ENCODE results near the gene PDLIM7. TPM values are rescaled to one million over a fixed set of nuclear protein-coding genes. Genes with fewer than 3 reads are reported as not detected.

PDLIM7 gene
- total and polyA plus RNA-seq, 2 experiments from 2014 or later = 94.7 to 128 TPM

DNA sequence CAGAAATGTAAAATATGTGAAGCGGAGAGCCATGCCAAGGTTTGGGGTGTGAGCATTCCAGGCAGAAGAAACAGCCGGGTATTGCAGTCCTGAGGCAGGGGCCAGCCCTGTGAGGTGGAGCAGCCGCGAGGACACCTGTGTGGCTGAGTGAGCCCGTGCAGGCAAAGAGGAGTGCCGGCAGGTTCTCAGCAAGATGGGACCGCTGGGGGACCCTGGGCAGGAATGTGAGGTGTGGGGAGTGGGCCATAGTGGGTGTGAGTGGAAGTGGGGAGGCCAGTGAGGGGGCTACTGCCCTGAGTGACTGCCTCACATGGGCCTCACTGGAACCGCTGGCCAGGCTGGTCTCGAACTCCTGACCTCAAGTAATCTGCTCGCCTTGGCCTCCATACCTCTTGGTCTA, 58.9 kb downstream of the PDLIM7 start (continued):
- TF ChIP-seq, protein P1, sequence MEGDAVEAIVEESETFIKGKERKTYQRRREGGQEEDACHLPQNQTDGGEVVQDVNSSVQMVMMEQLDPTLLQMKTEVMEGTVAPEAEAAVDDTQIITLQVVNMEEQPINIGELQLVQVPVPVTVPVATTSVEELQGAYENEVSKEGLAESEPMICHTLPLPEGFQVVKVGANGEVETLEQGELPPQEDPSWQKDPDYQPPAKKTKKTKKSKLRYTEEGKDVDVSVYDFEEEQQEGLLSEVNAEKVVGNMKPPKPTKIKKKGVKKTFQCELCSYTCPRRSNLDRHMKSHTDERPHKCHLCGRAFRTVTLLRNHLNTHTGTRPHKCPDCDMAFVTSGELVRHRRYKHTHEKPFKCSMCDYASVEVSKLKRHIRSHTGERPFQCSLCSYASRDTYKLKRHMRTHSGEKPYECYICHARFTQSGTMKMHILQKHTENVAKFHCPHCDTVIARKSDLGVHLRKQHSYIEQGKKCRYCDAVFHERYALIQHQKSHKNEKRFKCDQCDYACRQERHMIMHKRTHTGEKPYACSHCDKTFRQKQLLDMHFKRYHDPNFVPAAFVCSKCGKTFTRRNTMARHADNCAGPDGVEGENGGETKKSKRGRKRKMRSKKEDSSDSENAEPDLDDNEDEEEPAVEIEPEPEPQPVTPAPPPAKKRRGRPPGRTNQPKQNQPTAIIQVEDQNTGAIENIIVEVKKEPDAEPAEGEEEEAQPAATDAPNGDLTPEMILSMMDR (conservative IDR thresholded peaks at IDR 0.05; ENCODE audit: low read depth in 2 of 2) = no peak
- TF ChIP-seq ZNF114 (CRISPR knock-in tag; IDR thresholded peaks at IDR 0.05) (no peak), EZH2phosphoT487 (IDR thresholded peaks at IDR 0.05; ENCODE audit: unreplicated experiment) (no peak)

DNA sequence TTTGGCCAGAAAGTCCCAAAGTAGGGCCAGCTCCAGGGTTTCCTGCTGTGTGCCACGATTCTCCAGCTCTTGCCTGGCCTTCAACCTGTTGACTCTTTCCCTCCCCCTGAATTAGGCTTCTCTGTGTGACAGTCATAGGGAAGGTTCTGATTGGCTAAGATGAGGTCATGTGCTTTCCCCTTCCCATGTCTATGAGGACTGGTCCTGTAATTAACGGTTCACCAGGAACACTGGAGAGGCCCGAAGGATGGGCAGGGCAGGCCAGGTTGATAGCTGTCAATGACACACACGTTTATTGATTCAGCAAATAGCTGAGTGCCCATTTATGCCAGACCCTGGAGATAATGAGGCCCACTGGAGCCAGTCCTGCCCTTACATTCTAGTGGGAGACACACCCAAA, 59.8 kb downstream of the PDLIM7 start:
- Mint-ChIP-seq H3K36me3 (ENCODE audit: low read depth) (peaks cover 60% of the 10 kb centered on the region), H3K4me1 (peaks cover 9% of the 10 kb centered on the region), H3K4me3 (no peak overlapping the region; the same call in 2 of the 3 replicates), H3K9me3 (peaks cover 4% of the 10 kb centered on the region; the same call in 1 of the 3 replicates), H3K27me3 (ENCODE audit: insufficient read depth, low read depth, poor library complexity) (peaks cover 9% of the 10 kb centered on the region), H3K27ac (no peak overlapping the region)
- TF ChIP-seq, protein P2, sequence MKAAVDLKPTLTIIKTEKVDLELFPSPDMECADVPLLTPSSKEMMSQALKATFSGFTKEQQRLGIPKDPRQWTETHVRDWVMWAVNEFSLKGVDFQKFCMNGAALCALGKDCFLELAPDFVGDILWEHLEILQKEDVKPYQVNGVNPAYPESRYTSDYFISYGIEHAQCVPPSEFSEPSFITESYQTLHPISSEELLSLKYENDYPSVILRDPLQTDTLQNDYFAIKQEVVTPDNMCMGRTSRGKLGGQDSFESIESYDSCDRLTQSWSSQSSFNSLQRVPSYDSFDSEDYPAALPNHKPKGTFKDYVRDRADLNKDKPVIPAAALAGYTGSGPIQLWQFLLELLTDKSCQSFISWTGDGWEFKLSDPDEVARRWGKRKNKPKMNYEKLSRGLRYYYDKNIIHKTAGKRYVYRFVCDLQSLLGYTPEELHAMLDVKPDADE (IDR thresholded peaks at IDR 0.05) = no peak
- TF ChIP-seq CREB1 (CRISPR knock-in tag; IDR thresholded peaks at IDR 0.05; ENCODE audit: low read depth) (no peak), STAT1 (IDR thresholded peaks at IDR 0.05; ENCODE audit: unreplicated experiment) (no peak), JUNB (IDR thresholded peaks at IDR 0.05; ENCODE audit: unreplicated experiment) (no peak), EZH2phosphoT487 (IDR thresholded peaks at IDR 0.05; ENCODE audit: unreplicated experiment) (no peak), EZH2 (IDR thresholded peaks at IDR 0.05; ENCODE audit: low read depth, unreplicated experiment) (no peak), ZNF114 (CRISPR knock-in tag; IDR thresholded peaks at IDR 0.05) (no peak), NANOG (IDR thresholded peaks at IDR 0.05; ENCODE audit: borderline replicate concordance) (no peak), POLR2AphosphoS5 (IDR thresholded peaks at IDR 0.05; ENCODE audit: low read depth) (no peak)
- TF ChIP-seq, protein P1 (conservative IDR thresholded peaks at IDR 0.05; ENCODE audit: low read depth in 2 of 2) = no peak
- no peaks in the 10 kb centered on the region for H4K20me1 ChIP-seq (replicated peaks; ENCODE audit: insufficient read depth)
- peaks cover 7% of the 10 kb centered on the region; the same call in 1 of the 2 replicates for H3F3A ChIP-seq (replicated peaks; ENCODE audit: low read depth)
- no peak overlapping the region for H3K4me2 ChIP-seq
- H3K27me3 ChIP-seq (ENCODE audit: insufficient read depth) = no peaks in the 10 kb centered on the region
- H3K4me1 ChIP-seq (ENCODE audit: insufficient read depth) = 0 out of 2 replicates have a peak, but pooled peaks cover 3% of the 10 kb centered on the region
- no peak overlapping the region for H3K27ac ChIP-seq (ENCODE audit: low read depth)
- H3K36me3 ChIP-seq (ENCODE audit: insufficient read depth) = peaks cover 3% of the 10 kb centered on the region; the same call in 1 of the 2 replicates
- no peaks in the 10 kb centered on the region for H3K9me2 ChIP-seq (ENCODE audit: insufficient read depth)
- H3K79me2 ChIP-seq (replicated peaks; ENCODE audit: insufficient read depth) = no peaks in the 10 kb centered on the region
- ATAC-seq = no peak
- no peak overlapping the region for H2AFZ ChIP-seq
- no peak overlapping the region for H3K4me3 ChIP-seq
- no peak for DNase-seq (ENCODE audit: low spot score)
